NOMO-1 treated with dmso at 0.1 percent for 144 hours (cell line): ENCODE measurements around the gene TRIM14.
"Not testable (repeated sequence)": the region's sequence is repeated elsewhere in the genome, so short reads cannot be mapped to it uniquely, and the experiment has no call there.

ENCODE experiments used
- DNase-seq: peaks from one replicate; lab custom pipeline; 2025; ENCODE audit not compliant: unreplicated experiment; lab: John Stamatoyannopoulos, UW

Gene TRIM14

DNA sequence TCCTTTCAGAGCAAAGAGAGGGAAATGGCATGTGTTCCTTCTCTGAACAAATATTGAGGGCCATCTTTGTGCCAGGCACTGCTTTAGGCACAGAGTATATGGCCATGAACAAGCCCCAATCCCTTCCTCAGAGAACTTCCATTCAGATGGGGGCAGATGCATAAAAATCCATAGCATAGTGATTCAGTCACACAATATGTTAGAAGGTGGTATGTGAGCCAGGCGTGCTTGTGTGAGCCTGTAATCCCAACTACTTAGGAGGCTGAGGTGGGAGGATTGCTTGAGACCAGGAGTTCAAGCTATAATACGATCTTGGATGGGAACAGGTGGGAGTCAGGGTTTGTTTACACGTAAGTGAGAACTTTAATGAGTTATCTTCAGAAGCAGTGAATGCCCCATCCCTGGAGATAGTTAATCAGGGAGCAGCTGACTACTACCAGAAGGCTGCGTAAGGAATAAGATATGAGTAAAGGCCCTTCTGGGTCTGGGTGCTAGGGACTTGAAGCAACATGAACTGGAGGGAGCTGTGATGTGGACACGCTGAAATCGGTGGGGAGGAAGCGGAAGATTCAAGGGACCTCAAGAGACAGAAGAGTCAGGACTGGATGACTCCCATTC is 35.3 kb downstream of the TRIM14 start:
- no peak for DNase-seq

DNA sequence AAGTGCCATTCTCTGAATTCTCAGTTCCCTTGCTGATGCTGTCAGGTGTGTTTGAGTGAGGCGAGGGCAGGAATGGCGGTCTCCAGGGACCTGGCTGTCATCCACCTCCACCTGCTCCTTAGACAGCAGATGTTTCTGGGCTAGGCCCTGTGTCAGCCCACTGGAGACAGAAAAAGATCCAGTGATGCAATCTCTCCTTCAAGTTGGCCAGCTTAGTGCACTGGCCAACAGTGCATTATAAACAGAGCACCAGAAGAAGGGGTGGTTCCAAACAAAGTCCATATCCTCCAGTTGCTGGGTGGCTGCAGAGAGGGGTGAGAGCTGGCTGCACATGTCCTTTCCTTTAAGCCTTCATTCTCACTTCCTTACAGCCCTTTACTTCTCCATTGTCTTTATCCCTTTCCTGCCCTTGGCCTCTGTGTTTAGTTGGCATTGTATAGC is 35.9 kb downstream of the TRIM14 start:
- no peak for DNase-seq

DNA sequence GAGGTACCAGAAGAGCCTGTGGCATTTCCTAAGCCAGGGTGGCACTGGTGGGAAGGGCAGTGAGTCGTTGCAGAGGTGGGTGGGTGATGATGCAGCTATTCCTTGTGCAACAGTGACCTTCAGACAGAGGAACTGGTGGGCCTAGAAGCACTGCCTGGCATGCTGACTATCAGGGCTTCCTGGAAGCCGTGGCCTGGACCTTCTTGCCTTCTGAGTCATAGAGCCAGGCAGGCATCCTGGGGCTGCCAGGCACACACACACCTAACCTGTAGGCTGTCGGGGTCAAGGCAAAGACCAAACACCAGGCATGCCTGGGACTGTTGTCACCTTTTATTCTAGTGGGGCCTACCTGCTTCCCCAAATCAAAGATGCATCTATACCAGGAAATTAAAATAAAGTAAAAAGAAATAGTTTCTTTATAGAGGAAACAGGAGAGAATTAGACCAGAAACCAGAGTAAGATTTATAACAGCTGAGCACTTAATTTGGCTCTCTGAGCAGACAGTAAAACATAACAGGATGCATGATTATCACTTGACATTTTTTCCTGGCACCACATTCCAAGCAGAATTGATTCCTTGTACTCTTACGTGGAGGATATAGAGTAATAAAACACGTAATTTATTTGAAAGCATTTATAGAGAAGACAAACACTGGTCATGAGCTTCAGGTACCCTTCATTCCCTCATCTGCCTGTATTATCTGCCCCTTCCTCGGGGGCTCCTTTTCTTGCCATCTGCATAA is 37.4 kb downstream of the TRIM14 start:
- no peak for DNase-seq

DNA sequence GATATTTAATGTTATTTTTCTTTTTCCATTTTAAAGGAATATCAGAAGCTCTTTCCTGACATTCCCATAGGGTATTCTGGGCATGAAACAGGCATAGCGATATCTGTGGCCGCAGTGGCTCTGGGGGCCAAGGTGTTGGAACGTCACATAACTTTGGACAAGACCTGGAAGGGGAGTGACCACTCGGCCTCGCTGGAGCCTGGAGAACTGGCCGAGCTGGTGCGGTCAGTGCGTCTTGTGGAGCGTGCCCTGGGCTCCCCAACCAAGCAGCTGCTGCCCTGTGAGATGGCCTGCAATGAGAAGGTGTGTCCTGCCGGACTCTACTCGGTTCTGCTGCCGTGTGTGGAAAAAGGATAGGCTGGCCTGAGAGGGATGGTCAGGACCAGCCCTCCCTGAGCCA is 38.2 kb downstream of the TRIM14 start:
- no peak for DNase-seq

DNA sequence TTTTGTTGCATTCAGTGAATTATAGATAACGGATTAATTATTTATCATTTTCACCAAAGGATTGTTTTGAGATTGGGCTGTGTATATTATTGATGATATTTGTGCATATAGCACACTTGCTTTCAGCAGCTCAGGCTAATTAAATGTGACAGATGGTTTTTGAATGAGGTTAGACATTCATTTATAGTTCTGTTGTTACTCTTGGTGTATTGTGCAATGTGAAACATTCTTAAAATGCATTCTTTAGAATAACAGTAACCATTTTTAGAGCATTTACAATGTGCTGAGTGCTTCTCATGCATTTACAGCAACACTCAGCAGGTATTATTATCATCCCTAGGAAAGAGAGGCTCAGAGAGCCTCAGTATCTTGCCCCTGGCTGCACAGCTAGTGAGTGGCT is 38.7 kb downstream of the TRIM14 start:
- no peak for DNase-seq

DNA sequence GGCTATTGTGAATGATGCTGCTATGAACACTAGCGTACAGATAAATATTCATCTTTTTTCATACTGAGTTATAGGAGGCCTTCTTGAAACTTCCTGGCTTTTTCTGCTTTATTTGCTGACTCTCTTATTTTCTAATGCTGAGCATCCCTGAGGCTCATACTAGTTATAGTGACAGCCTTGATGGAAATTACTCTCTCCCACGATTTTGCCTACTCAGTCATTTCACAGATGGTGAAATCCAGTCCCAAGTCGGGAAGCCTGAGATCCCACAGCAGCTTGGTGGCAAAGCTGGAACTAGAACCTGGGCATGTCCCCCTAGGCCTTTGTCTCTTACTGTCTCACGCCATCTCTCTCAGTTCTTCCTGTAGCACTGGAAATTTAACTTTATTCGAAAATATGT is 40.1 kb downstream of the TRIM14 start:
- DNase-seq: no peak

DNA sequence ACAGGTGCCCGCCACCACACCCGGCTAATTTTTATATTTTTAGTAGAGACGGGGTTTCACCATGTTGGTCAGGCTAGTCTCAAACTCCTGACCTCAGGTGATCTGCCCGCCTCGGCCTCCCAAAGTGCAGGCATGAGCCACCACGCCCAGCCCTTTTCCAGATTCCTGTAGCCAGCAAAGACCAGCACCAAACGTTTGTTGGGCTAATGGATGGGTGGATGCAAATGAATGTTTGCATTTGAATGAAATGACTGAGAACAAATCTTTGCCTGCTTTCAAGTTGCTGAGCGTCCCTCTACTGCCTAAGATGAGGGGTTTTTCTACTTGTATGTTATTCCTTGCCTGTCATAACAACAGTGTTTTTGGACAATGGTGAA is 42.5 kb downstream of the TRIM14 start:
- DNase-seq: not testable (repeated sequence)

DNA sequence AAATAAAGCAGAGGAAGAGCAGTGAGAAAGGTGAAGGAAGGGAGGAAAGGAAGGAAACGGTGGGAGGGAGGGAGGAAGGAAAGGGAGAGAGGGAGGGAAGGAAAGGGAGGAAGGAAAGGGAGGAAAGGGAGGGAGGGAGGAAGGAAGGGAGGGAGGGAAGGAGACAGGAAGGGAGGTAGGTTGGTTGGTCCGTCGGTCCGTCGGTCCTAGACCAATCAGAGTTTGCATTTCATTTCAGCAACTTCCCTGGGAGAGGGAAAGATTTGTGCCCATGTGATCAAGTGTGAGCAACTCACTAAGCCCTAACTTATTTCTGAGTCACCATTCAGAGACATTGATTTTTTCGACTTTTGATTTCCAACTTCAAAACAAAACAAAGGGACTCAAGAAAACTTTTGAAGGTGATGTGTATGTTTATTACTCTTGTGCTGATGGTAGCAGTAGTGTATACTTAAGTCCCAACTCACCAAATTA is 43.7 kb downstream of the TRIM14 start:
- DNase-seq: no peak

DNA sequence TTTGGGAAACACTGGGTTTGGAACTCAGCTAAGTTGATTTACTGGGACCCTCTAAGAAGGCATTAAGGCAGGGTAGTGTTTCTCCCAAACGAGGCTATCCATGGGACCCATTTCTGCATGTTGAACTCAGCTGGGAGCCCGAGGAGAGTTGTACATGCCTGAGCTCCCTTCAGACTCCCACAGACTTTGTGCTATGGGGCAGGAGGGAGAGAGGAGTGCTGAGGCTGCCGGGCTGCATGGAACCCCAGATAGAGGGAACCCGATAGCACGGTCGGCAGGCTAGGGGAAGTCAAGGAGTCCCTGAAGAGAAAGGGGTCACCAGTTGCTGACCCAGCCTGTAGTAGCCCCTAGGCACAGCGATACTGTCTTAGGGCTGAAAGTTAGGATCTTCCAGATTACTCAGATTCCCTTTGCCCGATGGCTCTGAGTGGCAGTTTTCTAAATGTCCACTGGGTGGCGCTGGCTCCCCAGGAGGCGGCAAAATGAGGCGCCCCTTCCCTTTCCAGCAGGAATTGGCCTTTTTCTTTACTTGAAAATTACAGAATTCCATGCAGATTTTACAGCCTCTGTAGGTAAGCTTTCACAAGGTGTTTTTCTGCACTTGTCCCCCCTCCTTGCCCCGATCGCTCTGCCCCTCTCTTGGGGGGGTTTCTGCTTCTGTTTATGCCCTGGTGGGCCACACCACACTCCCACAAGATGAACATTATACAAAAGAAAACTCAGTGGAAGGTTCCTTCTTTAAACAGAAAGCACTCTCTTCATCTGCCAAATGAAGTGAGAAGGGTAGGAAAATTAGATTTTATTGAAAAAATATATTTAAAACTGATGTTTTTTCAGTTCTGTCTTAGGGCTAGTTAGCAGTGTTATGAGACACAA is 44.7 kb downstream of the TRIM14 start:
- DNase-seq: no peak

DNA sequence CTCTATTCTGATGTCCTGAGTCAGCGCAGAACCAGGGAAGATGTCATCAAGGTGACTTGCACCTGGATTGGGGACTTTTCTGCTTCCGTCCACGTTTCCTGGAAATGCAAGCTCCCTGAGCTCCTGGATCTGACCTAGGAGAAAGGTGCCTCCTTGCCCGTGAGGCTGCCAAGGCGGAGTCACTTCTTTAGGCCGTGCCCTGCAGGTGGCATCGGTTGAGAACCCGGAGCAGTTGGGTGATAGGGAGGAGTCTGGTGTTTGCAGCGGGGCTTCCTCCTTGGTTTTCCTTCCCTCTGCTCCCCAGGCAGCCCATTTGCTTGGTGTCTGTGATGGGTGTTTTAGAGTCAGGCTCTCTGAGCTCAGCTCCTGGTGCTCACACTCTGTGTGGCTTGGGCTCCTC is 47.3 kb downstream of the TRIM14 start:
- DNase-seq: no peak

DNA sequence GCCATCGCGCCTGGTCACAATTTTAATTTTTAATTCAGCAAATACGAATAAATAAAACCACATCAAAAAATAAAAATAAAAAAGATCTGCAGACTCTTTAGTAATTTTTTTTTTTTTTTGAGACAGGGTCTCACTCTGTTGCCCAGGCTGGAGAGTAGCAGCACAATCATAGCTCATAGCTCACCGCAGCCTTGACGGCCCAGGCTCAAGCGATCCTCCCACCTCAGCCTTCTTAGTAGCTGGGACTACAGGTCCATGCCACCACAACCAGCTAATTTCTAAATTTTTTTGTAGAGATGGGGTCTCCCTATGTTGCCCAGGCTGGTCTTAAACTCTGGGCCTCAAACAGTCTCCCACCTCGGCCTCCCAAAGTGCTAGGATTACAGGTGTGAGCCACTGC is 48.3 kb downstream of the TRIM14 start:
- DNase-seq: no peak

DNA sequence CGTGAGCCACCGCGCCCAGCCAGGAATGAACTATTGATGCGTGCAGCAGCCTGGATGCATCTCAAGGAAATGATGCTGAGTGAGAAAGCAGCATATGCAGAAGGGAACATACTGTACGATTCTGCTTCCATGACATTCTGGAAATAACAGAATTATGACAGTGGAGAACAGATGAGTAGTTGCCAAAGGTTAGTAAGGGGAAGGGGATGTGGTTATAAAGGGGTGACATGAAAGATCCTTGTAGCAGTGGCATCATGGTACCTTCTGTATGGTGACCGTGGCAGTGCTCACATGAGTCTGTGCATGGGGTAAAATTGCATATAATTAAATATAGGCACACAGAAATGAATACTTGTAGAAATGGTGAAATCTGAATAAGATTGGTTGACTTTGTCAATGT is 49.5 kb downstream of the TRIM14 start:
- DNase-seq: no peak

DNA sequence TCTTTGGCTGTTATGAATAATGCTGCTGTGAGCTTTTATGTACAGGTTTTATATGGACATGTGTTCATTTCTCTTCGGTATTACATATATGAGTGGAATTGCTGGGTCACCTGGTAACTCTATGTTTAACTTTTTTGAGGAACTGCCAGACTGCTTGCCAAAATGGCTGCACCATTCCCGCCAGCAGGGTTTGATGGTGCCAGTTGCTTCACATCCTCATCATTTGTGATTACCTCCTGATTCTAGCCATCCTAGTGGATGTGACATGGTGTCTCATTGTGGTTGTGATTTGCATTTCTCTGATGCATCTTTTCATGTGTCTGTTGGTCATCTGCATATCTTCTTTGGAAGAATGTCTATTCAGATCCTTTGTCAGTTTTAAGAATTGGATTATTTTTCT is 51.8 kb downstream of the TRIM14 start:
- no peak for DNase-seq

DNA sequence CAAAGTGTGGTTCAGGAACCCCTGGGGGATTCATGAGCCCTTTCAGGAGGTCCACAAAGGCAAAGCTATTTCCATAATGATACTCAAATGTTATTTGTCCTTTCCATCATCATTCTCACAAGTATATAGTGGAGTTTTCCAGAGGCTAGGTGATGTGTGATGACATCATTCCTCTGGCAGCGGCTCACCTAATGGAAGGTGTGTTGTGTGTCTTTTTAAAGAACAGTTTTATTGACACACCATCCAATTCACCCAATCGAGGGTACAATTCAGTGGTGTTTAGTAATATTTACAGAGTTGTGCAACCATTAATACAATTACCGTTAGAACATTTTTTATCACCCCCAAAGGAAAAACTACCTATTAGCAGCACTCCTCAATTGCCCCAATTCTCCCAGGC is 52.8 kb downstream of the TRIM14 start:
- DNase-seq: no peak

DNA sequence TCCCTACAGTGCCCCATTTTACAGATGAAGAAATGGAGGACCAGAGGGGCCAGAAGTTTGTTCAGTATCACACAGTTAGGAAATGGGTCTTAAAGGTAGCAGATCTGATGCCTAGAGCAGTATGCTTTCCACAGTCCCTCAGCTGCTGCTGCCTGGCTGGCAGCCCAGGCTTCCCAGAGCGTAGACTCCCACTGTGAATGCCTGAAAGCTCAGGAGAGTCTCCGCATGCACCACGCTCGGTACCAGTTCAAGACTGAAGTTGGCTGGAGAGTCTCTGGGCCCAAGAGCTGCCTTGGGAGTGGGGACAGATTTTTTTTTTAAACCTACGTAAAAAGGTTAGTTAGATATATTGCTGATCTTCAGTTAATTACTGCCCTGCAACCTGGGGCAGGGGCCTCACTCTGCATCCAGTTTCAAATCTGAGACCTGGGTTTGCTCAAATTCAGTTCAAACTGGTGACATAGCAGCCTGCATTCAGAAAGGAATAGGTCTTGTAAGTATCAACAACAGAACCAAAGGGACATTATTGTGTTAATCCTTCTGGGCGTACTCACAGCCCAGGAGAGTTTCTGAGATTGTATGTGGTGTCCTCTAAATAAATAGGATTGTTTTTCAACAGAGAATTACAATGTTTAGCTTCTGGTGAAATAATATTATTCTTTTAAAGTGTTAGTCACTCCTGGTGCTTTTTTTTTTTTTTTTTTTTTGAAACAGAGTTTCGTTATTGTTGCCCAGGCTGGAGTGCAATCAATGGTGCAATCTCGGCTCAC is 54.2 kb downstream of the TRIM14 start:
- no peak for DNase-seq

DNA sequence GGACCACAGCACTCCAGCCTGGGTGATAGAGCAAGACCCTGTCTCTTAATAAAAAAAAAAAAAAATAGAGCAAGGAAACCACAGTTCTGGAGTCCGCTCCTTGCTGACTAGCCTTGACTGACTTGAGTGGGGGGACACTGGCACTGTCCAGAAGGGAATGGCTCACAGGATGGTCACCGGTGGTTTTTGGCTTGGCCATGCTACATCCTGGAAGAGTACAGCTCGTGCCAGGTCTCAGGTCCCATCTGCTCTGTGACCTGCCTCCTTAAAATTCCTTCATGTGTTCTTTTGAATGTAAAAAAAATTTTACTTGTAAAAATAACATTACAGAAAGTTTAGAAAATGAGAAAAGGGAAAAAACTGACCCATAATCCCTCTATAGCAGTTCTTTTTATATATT is 56.9 kb downstream of the TRIM14 start:
- no peak for DNase-seq

DNA sequence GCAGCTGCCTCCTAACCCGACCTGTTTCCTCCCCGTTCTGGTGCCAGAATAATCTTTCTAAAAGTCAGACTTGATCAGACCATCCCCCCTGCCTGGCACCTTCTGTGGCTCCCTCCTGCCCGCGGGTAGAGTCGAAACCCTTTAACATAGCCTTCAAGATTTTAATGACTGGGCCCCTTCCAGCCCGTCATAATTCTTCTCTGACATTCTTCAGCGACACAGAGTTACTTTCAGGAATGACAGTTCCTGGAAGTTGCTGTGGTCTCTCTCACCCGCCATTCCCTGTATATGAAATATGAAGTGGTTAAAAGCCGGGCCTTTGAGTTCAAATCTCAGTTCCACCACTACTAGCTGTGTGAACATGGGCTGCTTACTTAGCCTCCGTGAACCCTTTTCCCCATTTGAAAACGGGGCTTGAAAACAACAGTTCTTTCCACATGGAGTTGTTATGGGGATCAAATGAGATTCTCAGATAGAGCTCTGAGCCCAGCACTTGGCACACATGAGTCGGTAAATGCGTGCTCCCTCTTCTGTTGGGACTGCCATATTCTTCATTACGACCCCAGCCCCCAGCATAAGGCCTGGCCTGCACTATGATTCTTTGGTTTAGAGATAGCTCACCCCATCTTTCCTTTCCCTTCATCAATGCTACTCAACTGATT is 61.8 kb downstream of the TRIM14 start:
- peak; percentile 14 for DNase-seq

DNA sequence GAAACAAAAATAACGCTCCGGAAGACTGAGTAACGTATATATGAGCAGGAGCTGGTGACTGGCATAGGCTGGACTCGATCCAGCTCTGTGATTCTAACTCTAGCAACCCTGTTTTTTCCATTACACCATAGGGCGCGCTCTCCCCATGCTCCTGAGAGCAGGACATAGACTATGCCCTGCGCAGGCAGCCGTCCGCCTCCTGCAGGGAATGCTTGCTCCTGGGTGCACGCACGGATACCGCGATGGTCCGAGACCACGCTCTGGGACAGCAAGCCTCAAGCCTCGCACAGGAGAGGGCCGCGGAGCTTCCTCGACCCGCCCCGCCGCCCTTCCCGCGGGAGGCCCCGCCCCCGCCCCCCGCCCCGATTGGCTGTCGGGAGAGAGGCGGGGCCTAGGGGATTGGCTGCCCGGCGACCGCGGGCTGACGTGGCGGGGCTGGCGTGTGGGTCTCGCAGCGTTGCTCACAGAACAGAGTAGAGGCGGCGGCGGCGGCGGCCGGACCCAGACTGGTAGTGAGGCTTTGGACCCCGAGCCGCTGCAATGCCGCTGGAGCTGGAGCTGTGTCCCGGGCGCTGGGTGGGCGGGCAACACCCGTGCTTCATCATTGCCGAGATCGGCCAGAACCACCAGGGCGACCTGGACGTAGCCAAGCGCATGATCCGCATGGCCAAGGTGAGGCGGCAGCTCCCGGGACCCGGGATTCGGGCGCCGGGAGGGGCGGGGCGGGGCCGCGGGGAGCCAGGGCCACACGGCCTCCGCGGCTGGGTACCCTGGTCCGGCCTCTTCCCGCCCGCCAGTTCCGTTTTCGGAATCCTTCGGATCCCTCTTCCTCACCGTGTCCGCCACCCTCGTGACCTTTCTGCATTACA is 62.5 kb downstream of the TRIM14 start, which contains the start of gene NANS:
Gene NANS (plus strand): TSS at position 464 of the 869 bp plus-strand sequence. CDS start 77 bp downstream, at position 541.
- DNase-seq: peak; percentile 89

DNA sequence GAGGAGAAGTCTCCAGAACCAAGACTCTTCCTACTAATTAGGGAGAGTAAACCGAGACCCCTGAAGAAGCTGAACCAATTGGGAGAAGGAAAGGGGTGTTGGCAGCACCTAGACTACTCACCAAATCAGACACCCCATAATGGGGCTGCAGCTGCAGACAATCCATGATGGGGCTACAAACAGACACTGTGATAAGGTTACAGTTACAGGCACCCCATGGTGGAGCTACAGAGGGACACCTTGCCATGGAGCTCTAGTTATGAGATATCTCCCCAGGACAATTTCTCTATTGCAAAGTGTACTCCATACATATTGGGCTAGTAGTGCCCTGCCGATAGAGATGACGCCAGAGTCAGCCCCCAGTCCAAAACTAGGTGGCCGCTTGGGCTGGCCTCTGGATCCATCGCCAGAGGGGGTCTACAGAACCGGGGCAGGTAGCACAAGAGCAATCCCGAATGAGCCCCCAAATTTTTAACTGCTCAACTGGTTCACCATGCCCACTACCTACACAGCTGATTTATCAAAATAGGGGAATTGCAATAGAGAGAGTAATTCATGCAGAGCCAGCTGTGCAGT is 64.6 kb downstream of the TRIM14 start:
- no peak for DNase-seq
